ENCODE results near the gene RPS6KA5.
"Not testable (repeated sequence)": the region's sequence is repeated elsewhere in the genome, so short reads cannot be mapped to it uniquely, and the experiment has no call there.

The RPS6KA5 gene

DNA sequence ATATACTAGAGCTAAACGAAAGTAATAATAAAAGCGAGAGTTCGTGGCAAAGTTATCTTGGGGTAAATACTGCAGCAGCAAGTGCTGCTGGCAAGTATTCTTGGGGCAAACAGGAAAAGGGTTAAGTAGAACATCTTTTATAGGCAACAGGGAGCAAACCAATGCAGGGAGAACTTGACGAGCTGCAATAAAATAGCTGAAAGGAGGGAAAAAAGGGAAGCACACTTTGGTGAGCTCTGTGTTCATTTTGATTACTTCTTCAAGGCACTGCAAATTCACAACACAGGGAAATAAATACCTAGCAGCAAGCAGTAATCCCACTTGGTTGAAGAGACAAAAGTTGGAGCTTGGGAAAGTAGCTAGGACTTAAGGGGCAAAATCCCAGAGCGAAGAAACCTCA, 201.9 kb downstream of the RPS6KA5 start:
- DNase-seq, result no peak

DNA sequence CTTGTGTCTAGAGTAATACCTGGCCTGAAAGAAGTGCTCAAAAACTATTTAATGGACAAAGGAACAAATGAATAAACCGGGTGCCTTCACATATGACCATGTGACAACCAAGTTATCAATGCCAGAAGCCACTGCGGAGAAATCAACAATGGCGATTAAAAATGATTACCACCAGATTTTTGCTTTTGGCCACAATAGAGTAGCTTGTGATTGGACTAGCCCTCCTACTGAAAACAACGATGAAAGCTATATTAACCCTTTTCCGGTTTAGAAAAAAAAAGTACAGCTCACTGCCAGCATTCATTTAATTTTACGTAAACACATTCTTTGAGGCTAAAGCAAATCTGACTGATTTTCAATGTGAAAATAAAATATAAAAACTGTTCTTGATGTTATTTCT, 202.6 kb downstream of the RPS6KA5 start:
- no peak for DNase-seq

DNA sequence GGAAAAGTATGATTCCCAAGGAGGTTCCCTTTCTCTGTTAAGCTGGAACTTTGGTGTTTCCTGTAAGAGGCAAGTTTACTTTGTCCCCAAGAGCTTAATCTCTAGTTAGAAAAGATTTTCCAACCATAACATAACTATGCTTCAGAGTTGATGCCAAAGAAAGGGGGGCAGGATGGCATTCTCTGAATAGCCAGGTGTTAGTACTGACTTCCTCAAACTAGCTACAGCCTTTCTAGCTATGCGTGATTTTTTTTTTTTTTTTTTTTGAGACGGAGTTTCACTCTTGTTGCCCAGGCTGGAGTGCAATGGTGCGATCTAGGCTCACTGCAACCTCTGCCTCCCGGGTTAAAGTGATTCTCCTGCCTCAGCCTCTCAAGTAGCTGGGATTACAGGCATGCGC, 204.3 kb downstream of the RPS6KA5 start:
- not testable (repeated sequence) for DNase-seq

DNA sequence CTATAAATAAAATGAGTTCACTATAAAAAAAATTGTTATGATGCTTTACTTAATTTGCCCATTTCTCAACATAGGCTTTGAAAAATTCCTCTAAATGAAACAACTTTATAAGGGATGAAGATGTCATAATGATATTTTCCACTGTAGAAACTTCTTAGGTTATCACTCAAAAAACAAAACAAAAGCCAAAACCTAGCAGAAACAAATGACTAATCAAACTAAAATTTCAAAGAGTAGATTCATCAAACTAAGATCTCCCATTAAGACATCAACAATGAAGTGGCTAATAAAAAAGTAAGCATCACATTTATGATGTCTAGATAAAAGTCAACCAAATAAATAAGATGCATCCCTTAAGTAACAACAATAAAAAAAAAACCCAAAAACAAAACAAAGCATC, 207.3 kb downstream of the RPS6KA5 start:
- no peak for DNase-seq

DNA sequence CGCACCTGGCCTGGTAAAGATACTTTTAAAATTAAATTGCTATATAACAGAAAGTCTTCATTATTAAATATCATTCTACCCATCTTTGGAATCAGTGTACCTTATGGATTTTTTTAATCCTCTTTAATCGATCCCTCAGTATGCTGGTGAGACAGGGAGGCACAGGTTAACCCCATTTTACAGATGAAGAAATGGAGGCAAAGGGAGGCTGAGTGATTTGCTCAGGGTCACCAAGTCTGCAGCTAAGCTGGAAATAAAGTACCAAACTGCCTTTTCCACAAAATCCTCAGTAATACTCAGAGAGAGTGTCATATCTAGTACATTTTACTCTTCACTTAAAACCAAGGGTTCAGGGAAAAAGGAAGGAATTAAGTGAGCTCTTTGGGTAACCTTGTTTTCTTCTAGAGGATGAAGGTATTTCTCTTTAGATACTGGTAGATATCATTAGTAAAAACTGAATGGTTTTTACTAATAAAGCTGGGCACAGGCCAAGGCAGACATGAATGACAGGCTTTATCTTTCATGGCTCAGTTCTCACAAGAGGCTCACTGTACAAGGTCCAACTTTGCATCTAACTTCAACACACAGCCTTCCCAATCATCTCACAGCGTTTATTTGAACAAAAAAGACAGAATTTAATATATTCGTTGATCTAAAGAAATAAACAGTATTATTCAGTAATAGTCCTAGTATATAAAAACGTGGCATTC, 209.0 kb downstream of the RPS6KA5 start:
- peak in 1 of 2 donors; percentile 29 for DNase-seq

DNA sequence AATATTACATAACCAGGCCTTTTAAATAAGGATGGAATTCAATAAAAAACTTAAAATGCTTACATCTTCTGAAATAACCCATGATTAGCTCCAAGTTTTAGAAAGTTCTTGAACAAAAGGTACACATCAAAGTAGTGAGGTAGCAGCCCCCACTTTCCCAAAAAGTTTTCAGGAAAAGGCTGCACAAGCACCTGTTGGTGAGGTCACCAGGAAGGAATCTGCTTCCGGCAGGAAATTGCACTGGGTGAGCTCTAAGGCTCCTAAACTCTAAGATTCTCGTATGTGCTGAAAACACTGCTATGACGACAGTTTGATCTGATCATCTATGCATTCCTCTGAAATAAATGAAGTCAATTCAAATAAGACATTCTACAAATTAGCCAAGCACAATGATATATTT, 210.0 kb downstream of the RPS6KA5 start:
- DNase-seq, result no peak

DNA sequence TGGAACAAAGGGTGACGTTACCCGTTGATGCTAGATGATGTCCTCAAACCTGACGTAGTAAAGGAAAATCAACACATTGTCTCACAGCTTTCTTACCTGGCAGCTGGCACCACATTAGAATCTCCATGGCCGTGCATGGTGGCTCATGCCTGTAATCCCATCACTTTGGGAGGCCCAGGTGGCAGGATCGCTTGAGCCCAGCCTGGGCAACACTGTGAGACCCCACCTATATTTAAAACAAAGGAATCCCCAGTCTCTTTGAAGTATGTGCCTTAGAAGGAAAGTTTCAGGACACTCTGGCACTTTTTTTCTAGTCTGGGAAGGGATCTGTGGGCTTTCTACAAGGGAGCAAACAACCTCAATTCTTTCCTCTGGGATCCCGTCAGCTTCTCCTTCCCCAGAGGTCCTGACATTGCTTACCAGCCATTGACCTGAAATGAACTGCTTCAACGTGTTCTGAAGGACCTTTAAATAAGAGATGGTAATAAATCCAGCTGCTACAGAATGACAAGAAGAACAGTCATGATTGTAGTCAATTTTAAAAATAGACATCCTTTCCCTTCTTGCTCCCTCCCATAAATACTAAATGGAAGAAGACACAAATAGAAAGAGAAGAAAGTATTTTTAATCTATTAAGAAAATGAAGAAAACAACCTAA, 210.5 kb downstream of the RPS6KA5 start:
- no peak for DNase-seq

DNA sequence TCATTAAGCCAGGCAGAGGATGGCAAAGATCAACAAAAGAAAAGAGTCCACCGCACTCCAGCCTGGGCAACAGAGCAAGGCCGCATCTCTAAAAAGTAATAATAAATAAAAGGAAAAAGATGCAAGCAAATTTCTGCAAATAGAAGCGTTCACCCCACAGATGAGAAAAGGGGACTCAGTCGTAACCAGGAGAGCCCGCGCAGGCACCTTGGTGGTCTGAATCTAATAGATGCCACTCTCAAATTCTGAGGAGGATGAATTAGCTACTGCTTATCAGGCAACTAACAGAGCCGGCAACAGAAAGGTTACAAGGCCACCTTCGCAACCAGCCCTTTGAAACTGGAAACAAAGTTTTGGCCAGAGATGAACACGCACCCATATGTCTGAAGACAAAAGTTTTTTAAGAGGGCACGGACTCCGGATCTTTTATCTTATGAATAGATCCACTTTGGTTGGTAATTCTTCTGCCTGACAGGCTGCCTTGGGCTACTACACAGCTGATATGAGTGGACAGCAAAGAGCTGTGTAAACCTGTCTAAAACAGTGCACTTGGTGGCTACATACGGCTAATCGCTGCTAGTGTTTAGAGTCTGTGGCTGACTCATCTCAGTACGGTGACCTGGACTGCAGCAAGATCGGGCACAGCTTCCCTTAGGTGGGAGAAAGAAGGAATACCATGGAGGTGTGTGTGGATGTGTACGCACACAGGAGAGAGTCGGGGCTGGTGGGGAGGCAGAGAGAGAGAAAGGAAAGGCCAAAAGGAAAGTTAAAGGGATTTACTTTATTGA, 211.3 kb downstream of the RPS6KA5 start:
- DNase-seq, result no peak

DNA sequence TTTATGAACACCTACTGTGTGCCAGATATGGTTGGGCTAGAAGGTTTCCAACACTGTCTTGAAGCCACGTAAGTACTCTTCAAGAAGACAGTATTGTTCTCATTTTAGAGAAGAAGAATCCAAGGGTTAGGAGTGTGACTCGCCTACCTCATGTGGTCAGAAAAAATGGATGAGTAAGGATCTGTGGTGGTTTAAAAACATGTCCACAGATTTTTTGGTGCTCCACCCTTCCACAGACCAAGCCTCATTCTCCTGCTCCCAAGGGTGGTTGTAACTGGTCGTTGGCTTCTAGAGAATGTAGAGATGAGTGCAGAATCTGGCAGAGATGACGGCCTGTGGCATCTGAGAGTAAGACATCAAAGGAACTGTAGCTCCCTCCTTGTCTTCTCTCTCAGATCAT, 213.9 kb downstream of the RPS6KA5 start:
- no peak for DNase-seq

DNA sequence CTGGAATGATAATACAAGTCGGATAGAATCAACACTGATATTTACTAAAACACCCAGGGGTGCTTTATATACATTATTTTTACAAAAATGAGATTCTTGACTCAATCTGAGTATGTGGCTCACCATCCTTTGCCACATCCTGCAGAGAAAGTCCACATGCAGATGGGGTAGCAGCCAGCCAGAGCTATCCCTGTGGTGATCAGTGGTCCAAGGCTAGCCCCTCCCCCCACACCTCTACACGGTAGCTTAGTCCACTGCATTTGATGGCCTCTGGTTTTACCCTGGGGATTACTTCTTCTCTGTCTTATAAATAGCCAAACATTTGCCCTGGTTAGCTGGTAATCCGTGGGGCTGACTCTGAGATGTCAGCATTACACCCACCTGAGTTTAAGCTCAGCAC, 216.1 kb downstream of the RPS6KA5 start:
- no peak for DNase-seq

DNA sequence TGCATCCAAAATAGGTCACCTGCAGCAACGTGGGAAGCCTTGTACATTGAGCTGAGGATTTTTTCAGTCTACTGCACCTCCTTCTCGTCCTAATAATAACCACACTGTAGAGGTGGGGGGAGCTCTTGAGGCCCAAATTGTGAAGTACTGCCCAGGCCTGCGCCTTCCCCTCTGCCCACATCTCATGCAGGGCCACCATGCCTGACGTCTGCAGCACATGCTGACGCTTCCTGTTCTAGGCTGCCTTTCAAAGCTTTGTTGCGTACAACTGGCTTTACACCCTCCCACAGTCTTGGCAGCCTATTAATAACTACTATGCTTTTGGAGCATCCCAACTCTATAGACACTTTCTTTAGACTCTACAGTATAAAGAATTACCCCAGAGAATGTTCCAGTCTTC, 217.7 kb downstream of the RPS6KA5 start:
- DNase-seq, result peak in 1 of 2 donors; percentile 37

DNA sequence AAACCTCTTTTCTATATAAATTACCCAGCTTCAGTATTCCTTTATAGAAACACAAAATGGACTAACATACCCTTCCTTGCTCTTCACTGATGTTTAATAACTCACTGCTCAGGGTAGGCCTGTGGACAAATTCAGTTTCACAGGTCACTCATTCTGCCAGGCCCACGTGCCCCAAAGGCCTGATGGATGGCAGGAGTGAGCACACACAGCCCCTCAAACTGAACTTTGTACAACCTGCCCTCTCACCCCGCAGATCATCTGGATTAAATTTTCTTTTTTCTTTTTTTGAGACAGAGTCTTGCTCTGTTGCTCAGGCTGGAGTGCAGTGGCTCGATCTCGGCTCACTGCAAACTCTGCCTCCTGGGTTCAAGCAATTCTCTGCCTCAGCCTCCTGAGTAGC, 219.8 kb downstream of the RPS6KA5 start:
- DNase-seq, result not testable (repeated sequence)

DNA sequence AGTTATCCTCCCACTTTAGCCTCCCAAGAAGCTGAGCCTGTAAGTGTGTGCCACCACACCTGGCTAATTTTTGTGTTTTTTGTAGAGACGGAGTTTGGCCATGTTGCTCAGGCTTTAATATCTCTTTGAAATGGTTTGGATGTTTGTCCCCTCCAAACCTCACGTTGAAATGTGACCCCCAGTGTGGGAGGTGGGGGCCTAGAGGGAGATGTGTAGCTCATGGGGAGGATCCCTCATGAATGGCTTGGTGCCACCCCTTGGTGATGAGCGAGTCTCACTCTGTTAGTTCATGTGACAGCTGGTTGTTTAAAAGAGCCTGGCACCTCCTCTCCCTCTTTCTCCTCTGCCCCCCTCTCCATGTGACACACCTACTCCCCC, 220.6 kb downstream of the RPS6KA5 start:
- DNase-seq, result no peak

DNA sequence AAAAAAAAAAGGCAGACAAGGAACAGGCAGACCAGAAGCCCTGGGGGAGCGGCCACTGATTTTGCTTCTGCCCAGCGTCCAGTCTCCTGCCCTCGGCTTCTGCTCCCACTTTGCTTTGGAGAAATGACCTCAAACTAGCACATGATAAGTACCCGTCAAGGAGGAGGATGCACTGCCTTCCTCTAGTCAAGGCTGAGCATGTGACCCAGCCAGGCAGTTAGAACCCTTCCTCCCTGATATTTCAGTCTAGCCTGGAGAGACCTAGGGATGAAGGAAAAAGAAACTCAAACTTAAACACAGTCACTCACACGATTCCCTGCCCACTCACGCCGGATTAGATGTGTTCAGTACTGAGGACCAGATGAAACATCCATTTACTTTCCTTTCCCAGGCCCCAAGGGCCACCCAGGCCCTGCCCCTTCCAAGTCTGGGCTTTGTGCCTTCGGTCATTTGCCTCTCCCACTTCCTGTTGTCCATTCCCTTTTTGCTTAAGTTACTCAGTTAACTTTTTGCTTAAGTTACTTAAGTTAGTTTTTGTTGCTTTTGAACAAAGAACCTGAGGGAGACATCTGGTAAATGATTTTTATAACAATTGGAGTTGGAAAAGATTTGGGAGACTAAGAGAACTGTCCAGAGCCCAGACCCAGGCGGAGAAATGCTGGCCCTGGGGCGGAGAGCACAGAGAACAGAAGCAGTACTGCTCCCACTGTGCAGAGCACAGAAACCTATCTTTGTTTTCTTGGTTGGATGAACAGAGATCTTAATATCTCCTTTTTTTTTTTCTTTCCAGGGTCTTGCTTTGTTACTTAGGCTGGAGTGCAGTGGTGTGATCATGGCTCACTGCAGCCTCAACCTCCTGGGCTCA, 221.2 kb downstream of the RPS6KA5 start:
- no peak for DNase-seq

DNA sequence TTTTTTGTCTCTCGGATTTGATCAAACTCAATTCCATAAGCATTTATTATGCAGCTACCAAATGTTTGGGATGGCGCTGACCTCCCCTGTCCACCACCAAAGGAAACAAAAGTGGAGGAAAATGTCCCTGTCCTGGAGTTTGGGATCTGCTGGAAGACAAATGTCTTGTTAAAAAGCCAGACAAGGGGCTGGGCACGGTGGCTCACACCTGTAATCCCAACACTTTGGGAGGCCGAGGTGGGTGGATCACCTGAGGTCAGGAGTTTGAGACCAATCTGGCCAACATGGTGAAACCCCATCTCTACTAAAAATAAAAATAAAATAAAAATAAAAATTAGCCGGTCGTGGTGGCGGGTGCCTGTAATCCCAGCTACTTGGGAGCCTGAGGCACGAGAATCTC, 221.9 kb downstream of the RPS6KA5 start:
- not testable (repeated sequence) for DNase-seq

DNA sequence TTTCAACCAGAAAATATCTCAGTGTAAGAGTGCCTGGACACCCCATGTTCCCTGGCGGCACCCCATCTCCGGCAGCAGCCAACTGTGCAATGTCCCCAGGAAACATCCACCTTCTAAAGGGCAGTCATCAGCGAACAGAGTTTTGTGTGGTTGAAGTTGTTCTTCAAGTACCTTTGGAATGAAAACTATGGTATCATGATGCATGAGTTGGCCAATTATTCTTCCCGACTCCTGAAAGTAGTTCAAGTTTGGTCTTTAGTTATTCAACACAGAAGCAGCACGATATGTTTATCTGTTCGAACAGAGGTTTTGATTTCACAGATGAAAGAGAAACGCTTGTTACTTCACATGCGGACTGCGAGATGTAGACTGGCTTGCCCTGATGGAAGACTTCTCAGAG, 223.1 kb downstream of the RPS6KA5 start:
- DNase-seq, result no peak

DNA sequence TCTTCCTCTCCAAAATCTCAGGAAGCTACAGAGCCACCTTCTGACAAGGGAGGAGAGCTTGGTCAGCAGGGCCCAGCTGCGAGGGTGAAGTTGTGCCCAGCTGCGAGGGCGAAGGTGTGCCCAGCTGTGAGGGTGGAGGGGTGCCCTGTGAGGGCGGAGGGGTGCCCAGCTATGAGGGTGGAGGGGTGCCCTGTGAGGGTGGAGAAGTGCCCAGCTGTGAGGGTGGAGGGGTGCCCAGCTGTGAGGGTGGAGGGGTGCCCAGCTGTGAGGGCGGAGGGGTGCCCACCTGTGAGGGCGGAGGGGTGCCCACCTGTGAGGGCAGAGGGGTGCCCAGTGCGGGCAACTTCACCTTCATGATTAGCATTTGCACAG, 223.8 kb downstream of the RPS6KA5 start:
- DNase-seq, result no peak

DNA sequence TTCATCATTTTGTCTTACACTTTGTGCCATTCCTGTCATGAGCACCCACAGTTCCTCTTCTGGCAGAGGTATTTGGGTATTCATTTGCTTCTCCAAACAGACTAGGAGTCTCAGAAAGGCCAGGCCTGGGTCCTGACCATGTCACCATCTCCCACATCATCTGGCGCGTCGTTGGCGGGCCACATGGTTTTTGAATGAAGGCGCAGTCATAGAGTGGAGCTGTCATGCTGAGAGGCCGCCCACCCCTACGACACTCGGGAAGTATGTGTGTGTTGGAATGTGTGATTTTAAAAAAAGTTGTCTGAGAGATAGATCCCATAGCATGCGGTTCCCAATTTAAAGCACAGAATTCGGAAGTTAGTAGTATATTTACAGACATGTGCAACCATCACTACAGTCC, 228.6 kb downstream of the RPS6KA5 start:
- no peak for DNase-seq

DNA sequence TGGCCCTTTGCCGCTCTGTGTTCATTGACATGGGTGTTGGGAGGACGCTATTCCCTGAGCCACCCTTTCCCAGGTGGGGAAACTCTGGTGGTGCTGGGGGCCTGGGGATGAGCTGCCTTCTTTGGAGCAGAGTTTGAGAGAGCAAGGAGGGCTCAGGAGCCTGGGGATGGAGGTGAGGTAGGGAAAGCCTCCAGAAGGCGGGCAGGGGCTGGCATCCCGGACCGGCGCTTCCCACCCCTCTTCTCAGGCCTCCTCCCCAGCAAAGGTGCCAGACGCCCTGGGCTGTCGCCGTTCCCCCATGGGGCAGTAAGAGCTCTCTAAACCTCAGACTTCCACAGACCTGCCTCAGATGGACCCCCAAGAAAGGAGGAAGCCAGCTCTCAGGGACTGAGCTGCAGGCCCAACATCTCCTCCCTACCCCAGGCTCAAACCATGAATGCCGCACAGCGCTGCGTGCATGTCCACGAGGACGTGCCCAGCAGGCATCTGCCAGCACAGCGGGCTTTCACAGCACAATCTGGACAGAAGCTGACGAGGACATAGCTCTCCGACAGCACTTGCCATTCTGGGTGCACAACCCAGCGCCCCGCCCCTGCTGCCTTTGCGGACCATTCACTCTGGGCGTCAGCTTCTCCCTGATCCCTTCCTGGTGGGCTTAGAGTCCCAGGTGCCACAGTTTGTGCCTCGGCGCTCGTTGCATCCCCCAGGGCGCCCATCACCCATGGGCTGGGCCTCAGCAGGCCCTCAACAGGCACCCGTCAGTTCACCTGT, 229.3 kb downstream of the RPS6KA5 start:
- no peak for DNase-seq

DNA sequence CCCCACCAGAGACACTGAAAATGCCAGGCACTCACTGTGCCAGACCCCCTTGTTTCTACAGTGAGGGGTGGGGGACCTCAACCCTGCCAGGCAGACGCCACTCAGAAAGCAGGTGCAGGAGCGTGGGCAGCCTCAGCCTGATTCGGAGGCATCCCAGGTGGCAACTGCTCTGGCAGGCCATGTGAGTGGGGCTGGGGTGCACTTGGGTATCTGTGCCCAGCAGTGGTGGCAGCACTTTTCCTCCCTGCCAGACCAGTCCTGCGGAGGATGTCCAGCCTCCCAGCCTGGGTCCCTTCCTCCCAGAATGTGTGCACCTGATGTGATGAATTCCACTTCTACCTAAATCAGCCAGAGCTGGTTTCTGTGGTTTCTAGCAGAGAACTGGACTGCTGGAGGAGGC, 230.8 kb downstream of the RPS6KA5 start:
- DNase-seq, result no peak

DNA sequence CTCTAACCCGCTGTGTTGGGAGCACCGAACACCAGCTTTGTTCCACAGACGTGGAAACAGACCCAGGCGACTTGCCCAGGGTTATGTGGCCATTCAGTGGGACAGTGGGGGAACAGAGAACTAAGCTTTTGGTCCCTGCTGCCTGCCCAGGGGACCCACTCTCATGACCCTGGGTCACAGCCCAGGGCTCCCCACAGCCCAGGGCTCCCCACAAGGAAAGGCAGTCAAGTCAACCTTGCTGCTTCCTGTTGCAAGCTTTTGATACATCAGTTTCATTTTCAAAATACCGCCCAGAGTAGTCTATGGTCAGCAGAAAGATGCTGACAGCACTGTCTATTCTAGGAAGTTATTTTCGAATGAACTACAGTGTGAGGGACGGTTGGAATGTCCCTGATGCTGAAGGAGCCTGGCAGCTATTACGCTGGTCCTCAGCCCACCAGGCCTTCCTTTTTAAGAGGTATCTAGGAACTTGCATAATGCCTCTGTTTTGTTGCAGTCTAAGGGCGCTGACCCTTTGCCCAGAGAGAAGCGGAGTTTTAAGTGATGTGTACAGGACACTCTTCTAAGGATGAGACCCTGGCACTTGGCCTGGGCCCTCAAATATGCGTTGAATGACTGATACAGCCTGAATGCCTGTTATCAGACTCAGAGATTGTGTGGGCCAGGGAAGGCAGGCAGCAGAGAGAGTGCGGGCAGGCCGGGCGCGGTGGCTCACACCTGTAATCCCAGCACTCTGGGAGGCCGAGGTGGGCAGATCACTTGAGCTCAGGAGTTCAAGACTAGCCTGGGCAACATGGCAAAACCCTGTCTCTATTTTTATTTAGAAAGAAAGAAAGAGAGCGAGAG, 231.6 kb downstream of the RPS6KA5 start:
- peak in 1 of 2 donors; percentile 36 for DNase-seq

All from hippocampal formation (tissue), 2 donors.